H9 (cell line): Measurements from ENCODE around the gene CENPP. TPM values are rescaled to one million over a fixed set of nuclear protein-coding genes. Genes with fewer than 3 reads are reported as not detected.

Experiments
- DNase-seq: peaks from one replicate; pipeline ENCODE4 v3.0.0-alpha.2; 2017
- H2AFZ ChIP-seq: one replicate; pipeline ENCODE4 v1.6.1; 2013; ENCODE audit warnings: mild to moderate bottlenecking, low read length, control low read depth, moderate library complexity
- H2AK5ac ChIP-seq: 2 replicates; pipeline ENCODE4 v1.6.1; 2013; ENCODE audit warnings: low read length, control low read depth, mixed read lengths; ENCODE audit not compliant: insufficient read length
- H2BK120ac ChIP-seq: one replicate; pipeline ENCODE4 v1.6.1; 2013; ENCODE audit warnings: low read depth, mild to moderate bottlenecking, low read length, control low read depth, inconsistent platforms; ENCODE audit not compliant: poor library complexity, severe bottlenecking
- H2BK12ac ChIP-seq: 2 replicates; pipeline ENCODE4 v1.6.1; 2013; ENCODE audit warnings: low read length, control low read depth, mixed read lengths, low read depth; ENCODE audit not compliant: insufficient read length
- H2BK15ac ChIP-seq: 2 replicates; pipeline ENCODE4 v1.6.1; 2013; ENCODE audit warnings: low read depth, low read length, control low read depth
- H2BK20ac ChIP-seq: one replicate; pipeline ENCODE4 v1.6.1; 2013; ENCODE audit warnings: low read depth, mild to moderate bottlenecking, low read length, control low read depth, inconsistent platforms; ENCODE audit not compliant: poor library complexity, severe bottlenecking
- H2BK5ac ChIP-seq: 2 replicates; pipeline ENCODE4 v1.6.1; 2013; ENCODE audit warnings: low read length, control low read depth, mixed read lengths; ENCODE audit not compliant: insufficient read length
- H3K14ac ChIP-seq: 2 replicates; pipeline ENCODE4 v1.6.1; 2013; ENCODE audit warnings: low read length, control low read depth; ENCODE audit not compliant: insufficient read depth
- H3K18ac ChIP-seq: 2 replicates; pipeline ENCODE4 v1.6.1; 2013; ENCODE audit warnings: low read depth, mild to moderate bottlenecking, mixed read lengths, low read length, control low read depth; ENCODE audit not compliant: insufficient read length
- H3K23ac ChIP-seq: 2 replicates; pipeline ENCODE4 v1.6.1; 2013; ENCODE audit warnings: low read length, control low read depth, mixed read lengths, low read depth; ENCODE audit not compliant: insufficient read length
- H3K23me2 ChIP-seq: 2 replicates; pipeline ENCODE4 v1.6.1; 2013; ENCODE audit warnings: low read depth, mild to moderate bottlenecking, mixed read lengths, low read length, control low read depth; ENCODE audit not compliant: insufficient read length, poor library complexity, severe bottlenecking
- H3K27ac ChIP-seq: 2 replicates; pipeline ENCODE4 v1.5.1; 2013; ENCODE audit warnings: low read length, control low read depth, mixed read lengths, low read depth; ENCODE audit not compliant: insufficient read length
- H3K27me3 ChIP-seq: 2 replicates; pipeline ENCODE4 v1.6.1; 2013; ENCODE audit warnings: low read length, control low read depth, inconsistent platforms; ENCODE audit not compliant: insufficient read depth
- H3K4ac ChIP-seq: 2 replicates; pipeline ENCODE4 v1.6.1; 2013; ENCODE audit warnings: low read depth, mild to moderate bottlenecking, control low read depth, inconsistent platforms, low read length, moderate library complexity
- H3K4me1 ChIP-seq: 2 replicates; pipeline ENCODE4 v1.6.1; 2013; ENCODE audit warnings: low read length, control low read depth, inconsistent platforms; ENCODE audit not compliant: insufficient read depth
- H3K4me2 ChIP-seq: 2 replicates; pipeline ENCODE4 v1.6.1; 2013; ENCODE audit warnings: low read length, control low read depth, mixed read lengths; ENCODE audit not compliant: insufficient read length, insufficient read depth
- H3K56ac ChIP-seq: 2 replicates; pipeline ENCODE4 v1.6.1; 2013; ENCODE audit warnings: low read depth, mild to moderate bottlenecking, mixed read lengths, low read length, control low read depth; ENCODE audit not compliant: insufficient read length
- H3K79me1 ChIP-seq: 2 replicates; pipeline ENCODE4 v1.6.1; 2013; ENCODE audit warnings: low read depth, mild to moderate bottlenecking, moderate library complexity, low read length, control low read depth, inconsistent platforms; ENCODE audit not compliant: insufficient read depth, poor library complexity, severe bottlenecking
- H3K79me2 ChIP-seq: 2 replicates; pipeline ENCODE4 v1.6.1; 2013; ENCODE audit warnings: low read length, control low read depth, inconsistent platforms; ENCODE audit not compliant: insufficient read depth
- H3K9ac ChIP-seq: 2 replicates; pipeline ENCODE4 v1.6.1; 2013; ENCODE audit warnings: low read length, control low read depth, mixed read lengths; ENCODE audit not compliant: insufficient read length; ENCODE audit errors: extremely low read depth
- H3K9me3 ChIP-seq: one replicate; pipeline ENCODE4 v1.6.1; 2013; ENCODE audit warnings: low read depth, low read length, inconsistent platforms; ENCODE audit not compliant: control insufficient read depth
- H3T11ph ChIP-seq: one replicate; pipeline ENCODE4 v1.6.1; 2013; ENCODE audit warnings: mild to moderate bottlenecking, low read length, control low read depth, inconsistent platforms
- H4K20me1 ChIP-seq: one replicate; pipeline ENCODE4 v1.6.1; 2013; ENCODE audit not compliant: control insufficient read depth, insufficient read length, insufficient read depth
- H4K5ac ChIP-seq: 2 replicates; pipeline ENCODE4 v1.6.1; 2013; ENCODE audit warnings: low read depth, mild to moderate bottlenecking, mixed read lengths, low read length, control low read depth; ENCODE audit not compliant: insufficient read length
- H4K8ac ChIP-seq: replicated peaks from 2 replicates; pipeline ENCODE4 v1.6.1; 2013; ENCODE audit warnings: low read length, control low read depth, mixed read lengths, low read depth; ENCODE audit not compliant: insufficient read length
- H4K91ac ChIP-seq: 2 replicates; pipeline ENCODE4 v1.6.1; 2013; ENCODE audit warnings: low read depth, mild to moderate bottlenecking, moderate library complexity, mixed read lengths, low read length, control low read depth; ENCODE audit not compliant: insufficient read length
- H3K27ac Mint-ChIP-seq, 3 experiments: 2 replicates in 2 of 3; 3 replicates in 1 of 3; pipeline ENCODE4 v1.8.0; 2020 to 2021; ENCODE audit warnings: mixed read lengths in 3 of 3, mild to moderate bottlenecking in 1 of 3, moderate library complexity in 1 of 3
- H3K27me3 Mint-ChIP-seq: 2 replicates; pipeline ENCODE4 v1.8.0; 2021; ENCODE audit warnings: low read depth, mild to moderate bottlenecking, moderate library complexity, mixed read lengths
- H3K36me3 Mint-ChIP-seq, 3 experiments: 2 replicates in 2 of 3; 3 replicates in 1 of 3; pipeline ENCODE4 v1.8.0; 2020 to 2021; ENCODE audit warnings: low read depth in 3 of 3, mixed read lengths in 3 of 3; ENCODE audit not compliant: insufficient read depth in 1 of 3
- H3K4me1 Mint-ChIP-seq, 2 experiments: 2 replicates each; pipeline ENCODE4 v1.8.0; 2020; ENCODE audit warnings: mixed read lengths in 2 of 2
- H3K4me3 Mint-ChIP-seq, 2 experiments: 2 replicates in 1 of 2; 3 replicates in 1 of 2; pipeline ENCODE4 v1.8.0; 2020 to 2021; ENCODE audit warnings: mild to moderate bottlenecking in 2 of 2, mixed read lengths in 2 of 2, moderate library complexity in 1 of 2
- H3K9me3 Mint-ChIP-seq, 2 experiments: 2 replicates in 1 of 2; 3 replicates in 1 of 2; pipeline ENCODE4 v1.8.0; 2020; ENCODE audit warnings: mild to moderate bottlenecking in 2 of 2, mixed read lengths in 2 of 2, moderate library complexity in 1 of 2
- WGBS: extraction: QIAGEN DNeasy Blood & Tissue Kit; methylation state at CpG from one replicate; pipeline ENCODE4 v1.1.7; 2013; ENCODE audit warnings: missing lambda C conversion rate, low lambda C conversion rate, mixed read lengths; ENCODE audit not compliant: insufficient read length; ENCODE audit errors: extremely low coverage; 5-methylcytosine and 5-hydroxymethylcytosine counted together
- total RNA-seq: library from RNA; stranded (reverse); gene quantifications from 2 replicates; pipeline ENCODE4 v1.2.1, GENCODE V29; 2021
- TF ChIP-seq, protein P1 (sequence below): fragments of 200-600 bp; sonication (generic); conservative IDR thresholded peaks from 3 replicates; pipeline ENCODE4 v1.8.0; 2021; ENCODE audit warnings: antibody characterized with exemption, mild to moderate bottlenecking

CENPP gene
- total RNA-seq, 1 experiment from 2014 or later, result 9.1 TPM

DNA sequence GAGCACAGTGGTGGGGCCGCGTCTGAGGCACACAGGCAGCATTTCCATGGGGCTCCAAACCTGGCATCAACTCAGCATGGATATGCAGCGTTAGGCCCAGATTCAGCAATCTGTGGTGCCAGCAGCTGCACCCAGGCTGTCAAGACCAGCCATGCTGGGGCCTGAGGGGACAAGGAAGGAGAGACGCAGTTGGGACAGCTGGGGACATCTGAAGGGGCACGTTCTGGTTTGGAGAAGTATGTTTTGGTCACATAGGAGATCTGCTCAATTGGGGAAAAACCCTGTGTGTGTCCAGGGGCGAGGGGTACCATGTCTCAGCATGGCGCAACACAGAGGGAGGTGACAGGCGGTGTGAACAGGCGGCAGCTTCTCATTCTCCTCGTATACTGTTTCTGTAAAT lies 276.7 kb downstream of the CENPP start:
- peak overlapping the region in 1 of 3 experiments; percentile 48; a peak in 2 of 7 replicates for H3K27ac Mint-ChIP-seq

More for the DNA sequence above, 276.7 kb downstream of the CENPP start:
- peaks cover 2 to 9% (median 5%) of the 10 kb centered on the region in 3 experiments; a peak in 5 of 7 replicates for H3K36me3 Mint-ChIP-seq
- H3K18ac ChIP-seq, result no peak overlapping the region
- H3K79me2 ChIP-seq, result no peaks in the 10 kb centered on the region
- H4K91ac ChIP-seq, result no peak overlapping the region
- H3K9me3 ChIP-seq, result no peaks in the 10 kb centered on the region
- no peak overlapping the region for H2AK5ac ChIP-seq
- no peak overlapping the region for H3T11ph ChIP-seq
- H3K14ac ChIP-seq, result no peak overlapping the region; the same call in 1 of the 2 replicates
- H4K5ac ChIP-seq, result no peak overlapping the region
- H3K4me1 Mint-ChIP-seq, result no peaks in the 10 kb centered on the region; a peak in 1 of 4 replicates
- DNase-seq, result no peak
- H3K56ac ChIP-seq, result no peak overlapping the region
- peaks cover 14 to 21% of the 10 kb centered on the region in 2 experiments; a peak in 4 of 5 replicates for H3K9me3 Mint-ChIP-seq
- no peak overlapping the region for H3K9ac ChIP-seq
- H3K4me3 Mint-ChIP-seq, result no peak overlapping the region
- no peak overlapping the region for H3K23ac ChIP-seq
- WGBS, result no CpG with 5 or more reads among the region's 10 CpGs
- TF ChIP-seq, protein P1, sequence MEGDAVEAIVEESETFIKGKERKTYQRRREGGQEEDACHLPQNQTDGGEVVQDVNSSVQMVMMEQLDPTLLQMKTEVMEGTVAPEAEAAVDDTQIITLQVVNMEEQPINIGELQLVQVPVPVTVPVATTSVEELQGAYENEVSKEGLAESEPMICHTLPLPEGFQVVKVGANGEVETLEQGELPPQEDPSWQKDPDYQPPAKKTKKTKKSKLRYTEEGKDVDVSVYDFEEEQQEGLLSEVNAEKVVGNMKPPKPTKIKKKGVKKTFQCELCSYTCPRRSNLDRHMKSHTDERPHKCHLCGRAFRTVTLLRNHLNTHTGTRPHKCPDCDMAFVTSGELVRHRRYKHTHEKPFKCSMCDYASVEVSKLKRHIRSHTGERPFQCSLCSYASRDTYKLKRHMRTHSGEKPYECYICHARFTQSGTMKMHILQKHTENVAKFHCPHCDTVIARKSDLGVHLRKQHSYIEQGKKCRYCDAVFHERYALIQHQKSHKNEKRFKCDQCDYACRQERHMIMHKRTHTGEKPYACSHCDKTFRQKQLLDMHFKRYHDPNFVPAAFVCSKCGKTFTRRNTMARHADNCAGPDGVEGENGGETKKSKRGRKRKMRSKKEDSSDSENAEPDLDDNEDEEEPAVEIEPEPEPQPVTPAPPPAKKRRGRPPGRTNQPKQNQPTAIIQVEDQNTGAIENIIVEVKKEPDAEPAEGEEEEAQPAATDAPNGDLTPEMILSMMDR, result no peak
- no peak overlapping the region for H2BK12ac ChIP-seq
- H3K27me3 ChIP-seq, result no peaks in the 10 kb centered on the region
- H3K4me2 ChIP-seq, result no peak overlapping the region
- H2AFZ ChIP-seq, result no peak overlapping the region
- H2BK5ac ChIP-seq, result no peak overlapping the region
- no peak overlapping the region for H2BK120ac ChIP-seq
- H3K27ac ChIP-seq, result no peak overlapping the region
- H4K8ac ChIP-seq, result no peak overlapping the region
- peaks cover 2% of the 10 kb centered on the region; the same call in 1 of the 2 replicates for H3K27me3 Mint-ChIP-seq
- H4K20me1 ChIP-seq, result no peaks in the 10 kb centered on the region
- H2BK20ac ChIP-seq, result no peak overlapping the region
- H3K23me2 ChIP-seq, result no peaks in the 10 kb centered on the region
- H3K79me1 ChIP-seq, result no peaks in the 10 kb centered on the region
- no peak overlapping the region for H2BK15ac ChIP-seq
- no peaks in the 10 kb centered on the region for H3K4me1 ChIP-seq
- H3K4ac ChIP-seq, result no peak overlapping the region
